GM19239 (cell line): ENCODE data around the gene ACSL1.
"Not testable (repeated sequence)": the region's sequence is repeated elsewhere in the genome, so short reads cannot be mapped to it uniquely, and the experiment has no call there.

ENCODE experiments used
- DNase-seq: peaks from one replicate; pipeline ENCODE4 v3.0.0; 2011; ENCODE audit warnings: low spot score; ENCODE audit not compliant: insufficient read length
- FAIRE-seq: peaks from 2 replicates; lab custom pipeline; 2011; peaks lifted over from hg19 to GRCh38; lab: Jason Lieb, UNC

Gene ACSL1

DNA sequence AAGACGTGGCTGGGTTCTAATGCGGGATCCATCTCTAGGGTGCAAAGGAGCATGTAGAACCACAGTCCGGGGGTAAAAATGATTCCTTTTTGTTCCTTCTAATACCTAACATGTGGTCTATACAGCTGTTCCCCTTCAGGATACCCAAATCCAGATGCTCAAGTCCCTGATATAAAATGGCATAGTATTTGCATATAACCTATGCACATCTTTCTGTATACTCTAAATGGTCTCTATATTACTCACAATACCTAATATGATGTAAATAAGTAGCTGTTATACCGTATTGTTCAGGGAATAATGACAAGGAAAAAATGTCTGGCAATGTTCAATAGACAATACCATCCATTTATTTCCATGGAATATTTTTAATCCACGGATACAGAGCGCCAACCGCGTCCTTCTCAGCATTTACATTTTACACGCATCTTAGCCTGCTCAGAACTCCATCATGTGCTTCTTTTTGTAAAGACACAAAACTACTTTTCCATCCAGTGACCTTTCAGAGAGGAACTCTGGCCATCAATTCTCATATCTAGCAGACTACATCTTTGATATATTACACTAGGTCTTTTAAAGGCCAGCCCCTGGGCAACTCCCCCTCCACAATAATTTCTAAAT is 31.9 kb downstream of the ACSL1 start:
- FAIRE-seq: peak; percentile 39

GRCh38 chr4:184792950-184793555 is 32.7 kb downstream of the ACSL1 start:
- FAIRE-seq (peak; percentile 74), DNase-seq (no peak)

More for the DNA sequence above, 31.9 kb downstream of the ACSL1 start:
- DNase-seq: no peak

GRCh38 chr4:184792334-184792733 is 33.4 kb downstream of the ACSL1 start:
- no peak for DNase-seq
- no peak for FAIRE-seq

DNA sequence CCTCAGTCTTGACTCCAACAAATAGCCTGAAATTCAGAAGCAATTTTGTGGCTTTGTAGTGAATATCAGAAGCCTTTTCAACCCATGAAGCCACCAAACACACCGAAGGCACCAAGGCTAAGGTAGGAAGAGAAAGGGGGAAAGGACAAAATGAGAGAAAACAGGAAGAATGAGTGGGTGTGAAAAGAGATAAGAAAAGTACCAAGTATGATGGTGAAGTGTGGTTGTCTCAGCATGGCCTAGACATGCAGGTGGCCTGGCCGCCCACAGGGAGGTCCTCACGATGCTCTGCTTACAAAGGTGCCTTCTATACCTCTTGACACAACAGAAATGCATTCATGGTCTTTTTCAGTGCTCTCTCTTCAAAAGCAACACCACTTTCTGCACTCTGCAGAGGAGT is 34.9 kb downstream of the ACSL1 start:
- DNase-seq (no peak), FAIRE-seq (no peak)

DNA sequence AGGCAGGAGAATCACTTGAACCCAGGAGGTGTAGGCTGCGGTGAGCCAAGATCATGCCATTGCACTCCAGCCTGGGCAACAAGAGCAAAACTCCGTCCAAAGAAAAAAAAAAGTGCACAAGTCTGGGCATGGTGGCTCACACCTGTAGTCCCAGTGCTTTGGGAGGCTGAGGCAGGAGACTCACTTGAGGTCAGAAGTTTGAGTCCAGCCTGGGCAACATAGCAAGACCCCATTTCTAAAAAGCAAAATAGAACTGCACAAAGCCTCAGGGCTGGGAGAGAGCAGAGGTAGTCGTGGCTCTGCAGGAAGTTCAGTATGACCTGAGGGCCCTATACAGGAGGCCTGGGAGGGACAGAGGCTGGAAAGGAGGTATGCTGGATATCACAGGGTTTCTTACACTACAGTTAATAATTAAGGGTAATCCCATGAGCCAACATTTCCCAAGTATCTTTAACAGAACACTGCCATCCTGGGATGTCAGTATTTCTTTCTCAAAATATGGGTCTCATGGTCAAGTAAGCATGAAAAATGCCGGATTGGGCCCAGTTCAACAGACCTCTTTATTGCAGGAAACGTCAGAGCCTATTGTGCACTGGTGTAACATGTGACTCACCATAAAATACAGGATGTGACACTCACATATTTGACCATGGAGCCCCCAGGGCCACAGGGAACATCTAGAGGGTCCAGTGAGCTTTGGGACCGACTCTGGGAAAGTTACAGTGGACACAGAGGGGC is 37.8 kb downstream of the ACSL1 start:
- DNase-seq: no peak
- FAIRE-seq: no peak

DNA sequence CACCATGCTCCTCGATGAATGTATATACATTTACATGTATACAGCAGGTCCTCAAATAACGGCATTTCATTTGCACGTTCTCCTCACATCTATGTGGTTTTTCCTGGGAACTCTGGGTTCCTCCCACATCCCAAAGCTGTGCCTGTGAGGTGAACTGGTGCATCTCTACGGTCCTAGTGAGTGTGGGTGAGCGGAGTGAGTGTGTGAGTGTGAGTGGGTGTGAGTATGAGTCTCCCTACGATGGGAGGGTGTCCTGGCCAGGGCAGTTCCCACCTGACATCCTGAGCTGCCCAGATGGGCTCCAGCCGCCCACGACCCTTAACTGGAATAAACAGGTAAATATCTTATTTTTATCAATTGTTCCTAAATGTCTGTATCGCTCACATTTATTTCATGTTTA is 40.0 kb downstream of the ACSL1 start:
- FAIRE-seq (no peak), DNase-seq (no peak)

GRCh38 chr4:184784628-184785257 is 41.0 kb downstream of the ACSL1 start:
- no peak for FAIRE-seq
- DNase-seq: no peak

GRCh38 chr4:184782731-184783373 is 42.9 kb downstream of the ACSL1 start:
- DNase-seq (no peak), FAIRE-seq (peak; percentile 64)

DNA sequence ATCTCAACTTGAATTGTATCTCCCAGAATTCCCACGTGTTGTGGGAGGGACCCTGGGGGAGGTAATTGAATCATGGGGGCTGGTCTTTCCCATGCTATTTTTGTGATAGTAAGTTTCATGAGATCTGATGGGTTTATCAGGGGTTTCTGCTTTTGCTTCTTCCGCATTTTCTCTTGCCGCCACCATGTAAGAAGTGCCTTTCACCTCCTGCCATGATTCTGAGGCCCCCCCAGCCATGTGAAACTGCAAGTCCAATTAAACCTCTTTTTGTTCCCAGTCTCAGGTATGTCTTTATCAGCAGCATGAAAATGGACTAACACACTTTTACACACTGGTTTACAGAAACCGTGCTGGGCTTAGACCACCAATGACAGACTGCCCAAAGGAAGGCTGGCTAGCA is 46.6 kb downstream of the ACSL1 start:
- not testable (repeated sequence) for FAIRE-seq, DNase-seq

- FAIRE-seq (no peak), DNase-seq (no peak)
Measured at GRCh38 chr4:184778325-184778724, 47.4 kb downstream of the ACSL1 start.

- FAIRE-seq: no peak
- DNase-seq: no peak
Measured at GRCh38 chr4:184776821-184777220, 48.9 kb downstream of the ACSL1 start.

- DNase-seq (no peak), FAIRE-seq (no peak)
Measured at GRCh38 chr4:184775854-184776555, 49.8 kb downstream of the ACSL1 start.

GRCh38 chr4:184774152-184774551 is 51.6 kb downstream of the ACSL1 start:
- no peak for DNase-seq

DNA sequence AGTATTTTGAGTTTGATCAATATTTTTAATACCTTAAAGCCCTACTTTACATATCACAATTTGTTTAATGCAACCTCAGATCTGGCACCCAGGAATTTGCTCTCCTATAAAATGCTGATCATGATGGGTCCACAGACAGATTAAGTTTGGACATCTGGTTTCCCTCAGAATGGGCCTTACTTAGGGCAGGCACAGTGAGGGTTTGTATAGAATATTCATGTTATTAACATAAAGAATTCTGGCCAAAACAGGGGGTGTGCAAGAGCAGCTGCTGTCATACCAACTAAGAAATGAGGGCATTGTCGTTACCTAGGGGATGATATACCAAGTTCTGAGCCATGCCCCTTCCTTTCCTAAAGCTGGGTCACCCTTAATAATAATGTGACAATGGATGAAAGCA is 54.4 kb downstream of the ACSL1 start:
- FAIRE-seq (no peak), DNase-seq (no peak)

More at GRCh38 chr4:184774152-184774551, 51.6 kb downstream of the ACSL1 start:
- no peak for FAIRE-seq

DNA sequence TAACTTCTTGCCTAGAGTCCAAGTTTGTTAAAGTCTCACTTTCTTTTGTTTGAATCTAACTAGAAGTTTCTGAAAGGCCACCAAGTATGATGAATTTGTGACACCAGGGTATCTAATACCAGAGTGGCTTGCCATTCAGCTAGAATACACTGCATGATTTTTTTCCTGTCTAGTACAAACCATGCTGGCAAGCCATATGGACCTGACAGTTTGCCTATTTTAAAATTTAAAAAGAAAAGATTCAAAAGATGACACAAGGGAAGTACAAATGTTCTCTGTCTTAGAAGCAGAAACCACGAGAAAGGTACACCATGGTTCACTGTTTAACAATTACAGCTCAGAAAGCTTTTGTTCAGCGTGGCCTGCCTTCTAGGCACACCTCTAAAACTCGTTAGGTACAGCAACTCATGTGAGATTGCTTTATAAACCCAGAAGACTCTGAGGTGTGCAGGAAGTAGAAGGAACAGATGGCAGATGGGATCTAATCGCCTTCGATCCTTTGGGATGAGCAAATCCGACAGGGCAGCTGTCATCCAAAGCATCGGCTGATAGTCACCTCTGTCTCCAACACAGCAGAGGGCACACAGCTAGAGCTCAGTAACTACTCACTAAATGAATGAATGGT is 56.5 kb downstream of the ACSL1 start:
- FAIRE-seq (peak; percentile 49), DNase-seq (no peak)

DNA sequence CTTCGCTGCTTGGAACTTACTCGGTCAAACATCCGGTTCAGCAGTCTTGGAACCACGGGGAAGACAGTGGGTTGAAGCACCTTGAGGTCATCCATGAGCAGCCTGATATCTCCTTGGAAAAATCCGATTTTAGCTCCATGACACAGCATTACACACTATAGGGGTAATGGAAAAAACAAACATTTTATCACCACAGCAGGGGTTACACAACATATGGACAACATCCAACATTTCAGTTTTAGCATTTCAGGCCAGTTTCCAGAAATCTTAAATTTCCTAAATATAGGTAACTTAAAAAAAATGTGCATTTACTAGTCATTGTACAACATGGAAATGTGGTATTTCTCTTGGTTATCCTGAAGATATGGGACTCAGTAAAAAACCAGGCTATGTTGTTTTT is 57.5 kb downstream of the ACSL1 start:
- FAIRE-seq (no peak), DNase-seq (no peak)

- DNase-seq (no peak), FAIRE-seq (no peak)
Measured at GRCh38 chr4:184766446-184766845, 59.3 kb downstream of the ACSL1 start.

DNA sequence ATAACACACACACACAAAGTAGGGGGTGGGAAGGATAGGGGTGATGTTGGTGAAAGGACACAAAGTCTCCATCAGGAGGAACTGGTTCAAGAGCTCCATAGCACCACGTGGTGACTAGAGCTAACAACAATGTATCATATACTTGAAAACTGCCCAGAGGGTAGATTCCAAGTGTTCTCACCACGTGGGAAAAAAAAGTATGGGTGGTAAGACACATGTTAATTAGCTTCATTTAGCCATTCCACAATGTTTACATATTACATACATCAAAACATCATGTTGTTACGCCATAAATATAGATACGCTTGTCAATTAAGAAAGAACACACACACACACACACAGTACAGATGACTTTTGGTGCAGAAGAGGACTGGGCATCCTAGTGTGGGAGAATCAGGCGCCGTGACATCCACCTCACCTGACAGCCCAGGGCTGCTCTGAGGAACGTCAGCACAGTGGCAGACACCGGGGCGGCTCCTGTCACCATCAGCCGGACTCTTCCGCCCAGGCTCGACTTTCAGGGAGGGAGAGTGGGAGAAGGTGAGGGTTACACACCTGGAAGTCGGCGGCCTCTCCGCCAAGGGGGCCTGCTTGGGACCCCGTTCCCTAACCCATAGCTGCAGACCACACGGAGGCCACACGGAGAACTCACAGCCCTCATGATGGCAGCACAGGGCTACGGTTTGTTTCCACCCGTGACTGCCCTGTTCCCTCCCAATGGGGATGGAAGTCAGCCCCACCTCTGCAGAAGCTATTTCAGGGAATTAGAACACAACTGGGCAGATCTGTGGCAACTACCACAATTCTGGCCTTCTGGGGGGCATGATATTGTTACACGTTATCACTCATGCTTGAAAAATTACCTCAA is 60.1 kb downstream of the ACSL1 start:
- FAIRE-seq (no peak), DNase-seq (no peak)

DNA sequence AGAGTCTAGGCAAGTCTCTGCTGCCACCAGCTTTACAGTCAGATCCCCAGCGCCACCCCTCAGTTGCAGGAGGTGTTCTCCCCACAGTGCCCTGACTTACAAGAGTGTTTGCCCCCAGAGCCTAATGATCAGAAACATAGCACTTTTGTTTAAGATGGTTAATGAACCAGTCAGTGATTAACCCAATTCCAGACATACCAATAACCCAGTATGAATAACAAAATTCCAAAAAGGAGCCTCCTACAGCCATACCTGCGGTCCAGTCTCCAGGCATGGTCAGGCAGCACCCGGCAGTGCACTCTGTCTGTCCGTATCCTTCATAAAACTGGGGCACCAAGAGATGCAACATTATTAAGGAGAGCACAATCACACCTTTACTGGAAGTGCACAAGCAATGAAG is 61.2 kb downstream of the ACSL1 start:
- no peak for DNase-seq
- FAIRE-seq: no peak
